Esophagus muscularis mucosa (tissue), 2 donors: ENCODE results near the gene PEX5L.

Experiments
- POLR2A ChIP-seq: fragments of 450-650 bp; IDR thresholded peaks from one replicate; pipeline ENCODE4 v1.6.1; 2017; ENCODE audit warnings: antibody characterized with exemption, moderate library complexity, mild to moderate bottlenecking, low read depth
- POLR2AphosphoS5 ChIP-seq, 2 donors: sonication (generic); formaldehyde crosslinking; IDR thresholded peaks; one replicate each; pipeline ENCODE4 v1.6.1; 2017; ENCODE audit warnings: antibody characterized with exemption in 2 of 2

DNA sequence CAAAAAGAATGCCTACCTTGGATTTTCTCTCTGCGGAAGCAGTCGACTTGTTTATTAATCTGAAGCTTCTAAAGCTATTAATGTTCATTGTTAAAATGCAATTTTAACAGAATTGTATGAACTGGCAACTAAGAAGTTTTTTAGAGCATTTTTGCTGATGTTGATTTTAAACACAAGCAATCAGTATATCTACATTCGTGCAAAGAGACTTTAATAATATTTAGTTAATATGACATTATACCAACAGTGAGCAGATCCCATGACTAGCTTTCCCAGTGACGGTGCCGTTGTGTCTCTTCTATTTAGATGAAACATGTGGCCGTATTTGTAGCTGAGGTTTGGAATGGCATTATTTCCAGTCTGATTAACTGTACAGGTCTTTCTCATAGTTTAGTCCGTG, 88.0 kb downstream of the PEX5L start:
- TF ChIP-seq POLR2AphosphoS5 (IDR thresholded peaks at IDR 0.05), result no peak
- TF ChIP-seq POLR2A, result no peak
